T-helper 9 cell (primary cell): ENCODE data around the gene TENT5C.

Experiments used
- DNase-seq: peaks from one replicate; pipeline ENCODE4 v3.0.0-alpha.2; 2020

Gene TENT5C

DNA sequence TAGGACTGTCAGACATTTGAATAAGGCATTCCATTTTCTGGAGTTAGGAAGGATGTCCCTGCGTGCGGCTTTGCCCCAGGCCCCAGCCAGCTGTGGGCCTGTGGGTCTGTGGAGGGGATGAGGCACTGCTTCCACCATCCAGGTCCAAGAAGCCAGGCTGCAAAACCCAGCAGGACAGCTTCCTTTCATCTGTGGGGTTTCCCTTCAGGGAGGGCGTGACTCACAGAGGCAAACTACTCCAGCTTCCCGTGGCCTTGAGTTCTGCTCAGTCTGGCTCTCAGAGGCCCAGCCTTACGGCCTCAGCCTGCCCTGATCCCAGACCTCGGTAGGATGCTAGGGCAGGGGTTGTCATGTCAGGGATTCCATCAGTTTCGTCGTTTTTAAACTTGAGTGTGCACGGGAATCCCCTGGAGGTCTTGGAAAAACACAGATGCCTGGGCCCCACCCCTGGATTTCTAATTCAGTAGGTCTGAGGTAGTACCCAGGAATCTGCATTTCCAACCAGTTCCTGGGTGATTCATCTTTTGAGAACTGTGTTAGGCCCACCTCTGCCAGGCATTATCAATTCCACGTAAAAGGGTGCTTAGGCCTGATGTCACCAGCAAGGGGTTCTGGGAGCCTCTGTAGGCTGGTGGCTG is 32.3 kb upstream of the TENT5C start:
- no peak for DNase-seq

DNA sequence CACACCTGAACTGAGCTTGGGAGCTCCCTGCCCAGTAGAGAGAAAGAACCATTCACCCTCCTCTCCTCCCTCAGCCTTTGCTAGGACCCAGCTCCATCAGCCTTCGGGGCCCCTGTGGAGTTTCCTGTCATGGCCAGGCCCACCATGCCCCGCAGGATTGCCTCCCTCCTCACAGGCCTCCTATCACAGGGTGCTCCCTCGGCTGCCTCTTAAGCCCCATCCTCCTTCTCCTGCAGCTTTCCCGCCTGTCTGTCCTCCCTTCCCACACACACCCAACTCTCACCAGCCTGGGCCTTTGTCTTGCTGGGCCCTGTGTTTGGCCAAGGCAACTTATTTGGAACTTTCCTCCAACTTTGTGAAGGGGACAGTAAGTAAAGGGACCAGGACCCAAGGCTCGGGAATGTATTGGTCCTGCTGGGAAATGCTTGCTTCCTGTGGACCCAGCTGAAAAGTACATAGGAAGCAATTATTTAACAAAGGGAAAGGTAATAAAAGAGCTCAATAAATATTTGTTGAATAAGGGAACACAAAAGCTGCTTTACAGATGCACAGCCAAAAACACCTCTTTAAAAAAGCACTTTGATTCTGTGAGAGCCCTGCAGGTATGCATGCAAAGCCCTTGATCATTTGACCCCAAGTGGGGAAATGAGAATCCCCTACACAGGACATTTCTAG is 31.6 kb upstream of the TENT5C start:
- DNase-seq = no peak

DNA sequence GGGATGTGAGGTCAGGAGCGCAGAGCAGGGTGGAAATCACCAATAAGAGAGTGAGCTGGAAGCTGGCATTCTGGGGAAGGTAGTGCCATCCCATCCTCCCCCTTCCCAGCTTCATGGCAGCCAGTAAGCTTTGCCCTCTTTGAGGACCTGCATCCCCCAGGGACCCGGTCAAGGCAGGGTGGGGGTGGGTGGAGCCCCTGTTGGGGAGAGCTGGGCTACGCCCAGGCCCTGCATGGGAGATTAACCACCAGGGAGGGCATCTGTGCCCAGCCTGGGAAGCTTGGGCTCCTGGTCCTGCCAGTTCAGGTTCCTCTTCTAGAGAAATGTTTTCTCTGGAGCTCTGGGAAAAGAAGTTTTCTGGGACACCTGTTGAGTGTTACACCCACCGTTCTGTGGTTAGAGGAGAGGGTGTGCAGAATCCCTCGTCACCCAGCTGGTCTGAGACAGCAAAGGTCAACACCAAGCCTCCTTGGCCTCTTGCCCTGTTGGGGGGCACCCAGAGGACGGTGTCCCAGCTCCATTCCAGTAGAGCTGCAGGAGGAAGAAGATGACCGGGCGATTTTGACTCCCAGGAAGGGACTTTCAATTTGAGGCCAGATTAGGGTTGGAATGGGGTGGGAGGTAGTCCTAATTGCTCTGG is 30.1 kb upstream of the TENT5C start:
- no peak for DNase-seq

DNA sequence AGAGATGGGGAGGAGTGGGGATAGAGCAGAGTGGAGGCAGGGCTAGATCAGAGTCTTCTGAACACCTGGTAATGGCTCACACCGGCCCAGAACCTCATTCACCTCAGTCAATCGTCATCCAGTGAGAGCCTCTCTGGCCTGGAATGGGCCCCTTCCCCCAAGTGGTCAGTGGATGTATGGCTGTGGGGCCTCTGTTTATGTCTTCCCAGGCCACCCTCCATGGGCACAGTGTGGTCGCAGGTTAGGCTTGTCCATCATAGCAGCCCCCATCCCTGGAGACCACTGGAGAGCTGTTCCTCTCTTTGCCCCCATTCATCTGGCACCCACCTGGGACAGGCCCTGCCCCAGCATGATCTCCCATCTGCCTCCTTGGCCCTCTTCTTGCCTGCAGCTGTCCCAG is 29.6 kb upstream of the TENT5C start:
- no peak for DNase-seq

DNA sequence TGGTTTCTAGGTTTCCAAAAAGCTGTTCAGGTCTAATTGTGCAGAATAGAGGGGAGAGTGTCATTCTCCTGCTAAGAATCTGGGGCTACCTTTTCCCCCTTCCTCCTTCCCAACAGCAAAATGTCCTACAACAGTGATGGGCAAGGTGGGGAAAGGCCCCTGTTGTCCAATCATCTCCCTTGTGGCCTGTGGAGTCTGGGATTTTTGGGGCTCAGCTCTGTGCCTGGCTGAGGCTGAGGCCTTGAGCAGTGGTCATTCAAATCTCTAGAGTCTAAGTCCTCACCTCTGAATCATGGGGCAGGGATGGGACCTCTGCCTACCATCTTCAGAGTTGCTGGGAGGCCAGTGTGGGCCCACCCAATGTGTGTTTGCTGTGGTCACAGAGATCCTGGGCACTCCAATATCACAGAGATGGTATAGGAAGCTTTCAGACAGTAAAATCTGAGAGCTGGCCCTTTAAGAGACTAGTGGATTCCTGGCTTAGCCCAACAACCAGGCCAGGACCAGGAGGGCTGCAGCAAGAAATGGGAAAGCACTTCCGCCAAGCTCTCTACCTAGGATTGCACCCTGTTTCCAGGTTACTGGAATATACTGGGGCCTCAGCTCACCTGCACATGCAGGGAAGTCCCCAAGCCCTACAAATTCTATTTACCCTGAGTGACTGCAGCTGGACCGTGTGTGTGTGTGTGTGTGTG is 28.5 kb upstream of the TENT5C start:
- DNase-seq = no peak

DNA sequence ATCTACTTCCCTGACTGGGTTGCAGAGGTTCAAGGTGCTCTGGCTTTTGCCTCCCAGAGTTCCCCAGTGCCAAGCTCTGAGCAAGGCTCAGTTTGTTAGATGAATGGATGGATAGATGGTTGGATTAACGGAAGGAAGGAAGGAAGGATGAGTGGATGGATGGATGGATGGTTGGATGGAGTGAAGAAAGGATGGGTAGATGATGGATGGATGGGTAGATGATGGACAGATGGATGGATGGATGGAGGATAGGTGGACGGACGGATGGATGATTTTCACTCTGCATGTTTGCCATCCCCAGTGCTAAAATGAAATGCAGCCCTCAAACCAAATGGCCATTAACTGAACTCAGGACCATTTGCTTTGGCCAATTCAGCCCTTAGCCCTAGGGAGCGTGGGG is 27.4 kb upstream of the TENT5C start:
- no peak for DNase-seq

DNA sequence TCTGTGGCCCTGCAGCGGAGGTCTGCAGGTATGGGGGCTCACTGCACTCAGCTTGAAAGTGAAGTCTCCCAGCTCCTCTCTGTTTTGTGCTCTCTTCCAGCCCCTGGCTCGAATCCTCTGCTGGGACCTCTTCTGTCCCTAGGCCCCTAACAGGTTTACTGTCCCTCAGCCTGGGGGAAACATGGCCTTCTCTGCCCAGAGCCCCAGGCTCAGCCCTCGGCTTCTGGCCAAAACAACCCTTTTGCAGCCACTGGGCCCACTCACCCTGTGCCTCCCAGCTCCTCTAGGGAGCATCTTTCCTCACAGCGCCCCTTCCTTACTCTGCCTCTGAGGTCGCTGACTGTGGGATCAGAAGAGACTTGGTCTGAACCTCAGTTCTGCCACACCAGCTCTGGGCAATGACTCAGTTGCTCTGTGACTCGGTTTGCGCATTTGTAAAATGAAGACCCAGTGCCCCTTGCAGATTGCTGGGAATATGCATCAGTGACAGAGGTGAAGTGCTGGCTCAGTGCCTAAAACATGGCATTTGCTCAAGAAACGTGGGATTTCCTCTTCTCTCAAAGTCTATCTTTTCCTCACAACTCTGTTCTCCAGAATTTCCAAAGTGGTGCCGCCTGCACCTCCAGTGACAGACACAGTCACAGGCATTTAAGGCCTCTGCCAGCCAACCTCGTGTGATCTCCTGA is 26.5 kb upstream of the TENT5C start:
- DNase-seq = no peak

DNA sequence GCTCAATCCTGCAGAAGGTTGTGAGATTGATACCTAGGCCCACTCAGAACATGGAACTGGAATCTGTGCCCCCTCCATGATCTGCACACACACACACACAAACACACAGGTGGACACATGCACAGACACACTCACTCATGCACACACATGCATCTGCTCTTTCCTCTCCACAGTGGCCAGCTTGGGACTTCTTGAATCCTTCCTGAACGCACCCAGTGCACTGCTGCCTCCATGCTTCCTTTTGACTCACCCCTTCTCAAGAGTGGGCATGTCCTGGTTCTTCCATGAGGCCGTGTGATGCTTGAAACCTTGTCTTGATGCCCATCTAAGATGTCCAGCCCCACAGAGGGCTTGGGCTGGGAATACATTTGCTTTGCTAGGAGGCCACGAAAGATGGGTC is 25.4 kb upstream of the TENT5C start:
- no peak for DNase-seq

DNA sequence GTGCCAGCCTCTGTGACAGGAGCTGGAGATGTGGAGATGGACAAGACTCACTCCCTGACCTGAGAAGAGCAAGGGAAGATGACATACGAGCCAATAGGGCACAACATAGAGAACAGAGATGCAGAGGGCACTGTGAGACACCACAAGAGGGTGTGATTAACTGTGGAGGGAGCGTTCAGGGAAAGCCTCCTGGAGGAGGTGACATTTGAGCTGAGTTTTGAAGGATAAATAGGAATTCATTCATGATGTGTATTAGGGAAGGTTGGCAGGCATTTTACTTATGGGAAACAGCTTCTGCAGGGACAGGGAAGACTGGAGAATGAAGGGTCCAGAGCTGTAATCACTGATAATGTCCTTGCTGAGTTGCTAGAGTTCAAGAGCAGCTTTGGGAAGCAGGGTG is 25.0 kb upstream of the TENT5C start:
- DNase-seq = no peak

DNA sequence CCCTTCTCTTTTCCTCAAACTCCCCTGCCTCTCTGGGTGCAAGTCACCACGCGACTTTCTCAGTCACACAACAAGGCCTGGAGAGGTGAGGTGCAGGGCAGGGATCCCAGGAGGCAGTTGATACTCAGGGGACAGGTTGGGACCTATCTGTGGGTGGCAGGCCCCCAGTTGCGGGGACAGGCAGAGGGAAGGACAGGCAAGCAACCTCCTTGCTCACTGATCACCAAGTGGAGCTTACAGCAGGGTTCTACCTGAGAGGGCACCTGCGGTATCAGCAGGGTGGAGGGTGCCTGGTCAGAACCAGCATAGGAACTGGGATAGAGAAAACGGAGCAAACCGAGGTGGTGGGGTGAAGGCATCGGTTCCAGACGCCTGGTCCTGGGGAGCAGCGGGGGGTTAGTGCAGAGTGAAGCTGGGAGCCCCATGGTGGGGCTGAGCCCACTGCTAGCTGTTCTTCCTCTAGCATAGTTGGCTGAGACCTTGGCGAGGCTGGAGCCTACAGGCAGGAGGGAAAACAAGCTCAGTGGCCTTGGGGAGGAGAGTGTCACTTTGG is 24.4 kb upstream of the TENT5C start:
- no peak for DNase-seq

DNA sequence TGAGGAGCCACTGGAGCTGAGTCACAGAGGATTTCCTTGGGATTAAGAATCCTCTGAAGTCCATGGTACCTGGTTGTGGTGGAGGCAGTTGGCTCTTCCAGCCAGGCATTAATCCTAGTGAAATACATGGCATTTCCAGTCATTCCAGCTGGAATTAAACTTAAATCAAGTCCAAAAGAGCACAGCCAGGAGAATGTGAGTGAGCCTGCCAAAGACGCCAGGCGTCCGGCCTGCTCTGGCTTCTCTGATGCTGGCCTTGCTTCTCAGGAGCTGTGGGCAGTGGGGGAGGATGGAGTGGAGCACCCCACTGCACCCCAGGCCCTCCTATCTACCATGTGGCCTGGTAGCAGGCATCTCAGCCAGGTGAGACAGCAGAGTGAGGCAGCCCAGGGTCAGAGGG is 23.4 kb upstream of the TENT5C start:
- no peak for DNase-seq

DNA sequence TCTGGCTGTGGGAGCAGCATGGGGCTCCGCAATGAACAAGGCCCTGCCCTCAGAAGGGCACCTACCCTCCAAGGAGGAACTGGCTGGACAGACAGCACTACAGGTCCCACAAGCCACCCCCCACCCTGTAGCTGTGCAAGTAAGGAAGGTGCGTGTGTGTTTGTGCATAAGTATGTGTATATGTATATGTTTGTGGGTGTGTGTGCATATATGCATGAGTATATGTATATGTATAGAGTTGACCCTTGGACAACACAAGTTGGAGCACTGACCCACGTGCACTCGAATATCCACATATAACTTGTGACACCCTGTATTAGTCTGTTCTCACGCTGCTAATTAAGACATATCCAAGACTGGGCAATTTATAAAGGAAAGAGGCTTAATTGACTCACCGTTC is 22.6 kb upstream of the TENT5C start:
- no peak for DNase-seq

DNA sequence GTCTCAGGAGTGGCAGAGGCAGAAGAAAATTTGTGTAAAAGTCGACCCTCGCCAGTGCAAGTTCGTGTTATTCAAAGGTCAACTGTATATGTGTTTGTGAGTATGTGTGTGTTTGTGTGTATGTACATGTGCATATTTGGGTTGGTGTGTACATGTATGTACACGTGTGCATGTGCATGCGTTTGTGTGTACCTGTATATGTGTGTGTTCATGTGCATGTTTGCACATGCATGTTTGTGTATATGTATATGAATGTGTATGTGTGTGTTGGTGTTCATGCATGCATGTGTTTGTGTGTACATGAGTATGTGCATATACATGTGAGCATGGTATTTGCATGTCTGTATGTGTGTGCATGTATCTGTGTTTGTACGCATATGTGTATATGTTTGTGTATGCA is 21.7 kb upstream of the TENT5C start:
- no peak for DNase-seq

DNA sequence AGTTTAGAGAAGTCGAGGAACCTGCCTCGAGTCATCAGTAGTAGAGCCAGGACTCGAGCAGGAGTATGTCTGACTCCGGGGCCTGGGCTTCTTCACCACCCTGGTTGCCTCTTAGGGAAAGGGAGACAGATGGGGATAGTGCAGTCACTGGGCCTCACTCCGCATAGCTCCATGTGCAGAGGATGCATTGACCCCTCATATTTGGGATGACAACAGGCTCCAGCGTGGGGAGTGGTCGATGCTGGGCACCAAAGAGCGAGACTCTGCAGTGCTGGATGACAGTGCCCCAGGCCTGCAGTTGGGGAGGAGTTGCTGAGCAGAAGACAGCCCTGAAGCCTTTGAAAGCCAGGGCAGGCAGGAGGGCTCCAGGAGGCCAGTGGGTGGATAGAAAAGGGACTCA is 20.8 kb upstream of the TENT5C start:
- no peak for DNase-seq

DNA sequence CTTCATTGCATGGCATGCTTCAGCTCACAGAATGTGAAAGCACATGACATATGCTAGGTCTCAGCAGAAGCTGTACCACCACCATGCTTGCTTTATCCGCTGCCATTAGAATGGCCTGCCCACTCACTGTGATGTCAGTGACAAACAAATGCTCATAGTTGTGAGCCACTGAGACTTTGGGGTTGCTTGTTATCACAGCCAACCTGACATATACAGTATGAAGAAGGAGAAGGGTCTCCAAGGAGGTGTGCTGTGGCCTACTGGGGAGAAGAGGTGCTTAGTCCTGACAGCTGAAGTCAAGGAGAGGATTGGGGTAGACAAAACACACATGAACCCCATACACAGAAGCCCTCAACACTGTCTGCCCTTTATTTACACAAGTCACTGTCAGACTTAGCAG is 19.5 kb upstream of the TENT5C start:
- DNase-seq = no peak

DNA sequence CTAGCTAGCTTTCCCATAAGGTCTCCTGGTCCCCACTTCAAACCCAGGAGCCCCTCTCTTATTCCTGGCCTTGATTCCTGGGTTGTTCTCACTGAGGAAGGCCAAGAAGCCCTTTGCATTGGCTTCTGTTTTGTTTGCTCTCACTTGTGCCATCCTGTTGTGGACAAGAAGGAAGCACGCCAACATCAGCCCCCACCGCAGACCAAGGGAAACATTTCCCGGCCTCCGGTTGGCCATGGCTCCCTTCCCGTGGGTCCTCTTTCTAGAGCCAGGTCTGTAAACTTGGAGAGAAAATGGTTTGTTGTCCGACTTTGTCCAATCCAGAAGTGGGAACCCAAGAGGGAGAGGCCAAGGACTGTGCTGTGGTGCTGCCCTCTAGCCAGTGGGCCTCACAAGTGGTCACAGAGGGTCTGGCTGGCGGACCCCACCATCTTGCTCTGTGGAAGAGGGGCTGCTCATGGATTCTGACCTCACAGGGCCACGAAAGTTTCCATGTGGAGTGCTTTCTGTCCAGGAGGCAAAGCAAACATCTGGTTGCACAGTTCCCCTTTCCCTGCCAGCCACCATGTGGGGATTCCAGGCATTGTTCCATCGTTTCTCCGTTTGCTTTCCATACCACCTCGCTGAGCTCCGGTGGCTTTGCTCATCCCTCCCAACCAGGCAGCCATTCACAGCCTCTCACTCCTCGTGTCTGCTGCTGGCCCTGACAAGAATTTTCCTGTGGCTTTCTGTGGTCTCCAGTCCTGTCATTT is 18.9 kb upstream of the TENT5C start:
- no peak for DNase-seq

DNA sequence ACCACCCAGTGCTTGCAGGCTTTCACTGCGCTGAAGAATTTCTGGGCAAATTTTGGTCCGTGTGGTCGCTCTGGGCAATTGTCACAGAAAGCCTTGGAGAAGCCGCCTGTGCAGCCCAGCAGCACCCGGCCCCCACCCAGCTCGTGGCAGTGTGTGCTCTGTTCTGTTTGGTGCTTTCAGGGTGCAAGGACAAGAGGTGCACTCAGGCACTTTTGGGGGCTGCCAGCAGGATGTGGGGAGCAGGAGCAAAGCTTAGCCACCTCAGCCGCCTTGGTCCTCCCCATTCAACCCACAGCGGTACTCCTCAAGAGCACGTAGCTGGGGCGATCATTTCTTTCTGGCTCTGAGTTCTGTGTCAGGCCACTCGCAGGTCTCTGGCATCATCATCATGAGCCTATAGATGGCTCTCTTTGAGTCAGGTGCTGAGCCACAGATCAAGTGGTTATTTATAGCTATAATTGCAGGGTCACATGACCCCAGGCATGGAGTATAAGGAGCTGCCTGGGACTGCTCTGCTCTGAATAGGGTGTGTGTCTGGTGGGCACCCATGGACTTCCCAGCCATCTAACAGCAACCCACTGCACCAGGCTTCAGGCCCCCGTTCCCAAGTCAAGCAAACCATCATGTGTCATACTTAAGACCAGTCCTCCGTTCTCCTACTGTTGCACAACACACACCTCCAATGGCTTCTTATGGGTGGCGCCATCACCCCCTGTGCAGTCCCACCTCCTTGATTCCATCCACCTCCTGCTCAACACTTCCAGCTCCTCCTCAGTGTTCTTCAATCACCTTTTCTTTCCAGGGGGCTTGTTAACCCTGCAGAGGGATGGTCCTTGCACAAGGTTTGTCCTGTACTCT is 18.1 kb upstream of the TENT5C start:
- DNase-seq = no peak

DNA sequence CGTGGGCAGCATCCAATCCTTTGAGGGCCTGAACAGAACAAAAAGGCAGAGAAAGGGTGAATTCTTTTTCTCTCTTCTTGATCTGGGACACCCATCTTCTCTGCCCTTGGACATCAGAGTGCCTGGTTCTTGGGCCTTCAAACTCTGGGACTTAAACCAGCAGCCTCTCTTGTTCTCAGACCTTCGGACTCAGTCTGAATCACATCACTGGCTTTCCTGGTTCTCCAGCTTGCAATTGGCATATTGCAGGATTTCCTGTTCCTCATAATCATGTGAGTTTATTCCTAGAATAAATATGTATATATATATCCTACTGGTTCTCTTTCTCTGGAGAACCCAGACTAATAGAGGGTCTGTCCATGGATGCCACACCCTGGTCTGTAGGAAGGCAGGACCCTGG is 16.3 kb upstream of the TENT5C start:
- no peak for DNase-seq

DNA sequence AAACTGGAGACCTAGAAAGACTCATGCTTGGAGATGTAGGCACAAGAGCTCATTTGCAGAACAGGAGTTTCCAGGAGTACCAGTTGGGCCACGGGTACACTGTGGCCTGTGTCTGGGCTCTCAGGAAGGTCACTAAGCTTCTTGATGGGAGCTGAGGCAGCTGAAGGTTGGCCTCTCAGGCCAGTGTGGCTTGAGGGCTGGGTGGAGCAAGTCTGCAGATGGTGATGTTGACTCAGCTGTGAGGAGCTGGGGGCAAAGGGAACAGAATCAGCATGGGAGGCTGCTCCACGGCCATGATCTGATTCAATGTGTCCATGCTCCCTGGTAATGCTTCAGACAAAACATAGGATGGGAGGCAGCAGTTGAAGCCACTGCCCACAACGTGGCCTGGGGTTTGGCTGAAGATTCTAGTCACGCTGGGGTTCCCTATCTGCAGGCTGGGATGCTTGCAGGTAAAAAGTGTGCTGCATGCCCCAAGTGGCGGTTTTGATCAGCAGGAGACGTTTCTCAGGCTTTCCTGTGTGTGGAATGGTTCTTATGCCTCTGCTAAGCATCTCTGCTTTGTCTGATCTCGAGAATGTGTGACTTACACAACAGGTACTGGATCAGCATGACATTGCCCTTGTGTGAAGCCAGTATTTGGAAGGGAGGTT is 15.4 kb upstream of the TENT5C start:
- no peak for DNase-seq

DNA sequence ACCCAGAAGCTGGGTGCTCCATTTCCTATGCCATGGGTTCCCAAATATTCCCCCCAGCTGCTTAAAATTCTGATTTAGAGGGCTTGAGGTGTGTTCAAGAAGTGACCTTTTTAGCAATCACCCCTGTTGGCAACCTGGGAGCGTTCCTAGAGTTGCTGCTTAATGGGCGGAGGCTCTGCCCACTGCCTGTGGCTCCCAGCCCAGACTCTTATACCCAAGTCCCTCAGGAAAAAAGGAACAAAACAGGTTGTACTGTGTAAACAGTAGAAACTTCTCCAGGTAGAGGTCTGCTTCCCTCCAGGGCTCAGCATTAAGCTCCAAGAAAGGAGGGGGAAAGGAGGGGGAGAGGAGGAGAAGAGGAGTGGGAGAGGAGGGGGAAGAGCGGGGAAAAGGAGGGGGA is 14.6 kb upstream of the TENT5C start:
- no peak for DNase-seq

DNA sequence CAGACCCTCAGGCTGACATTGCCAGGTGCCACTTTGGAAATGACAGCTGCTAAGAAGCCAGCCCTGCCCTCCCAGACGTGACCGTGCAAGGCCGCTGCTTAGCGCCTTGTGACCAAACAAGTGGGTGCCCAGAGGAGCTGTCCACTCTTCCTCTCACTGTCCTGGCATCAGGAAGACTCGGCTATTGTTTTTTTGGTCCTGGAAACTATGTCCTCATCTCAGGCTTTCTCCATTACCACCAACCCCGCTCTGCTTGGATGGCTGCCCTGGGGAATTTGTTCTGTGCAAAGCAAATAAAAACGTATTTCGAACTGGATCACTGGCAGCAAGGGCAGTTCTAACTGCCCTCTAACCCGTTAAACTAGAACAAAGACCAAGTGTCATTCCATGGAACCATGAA is 13.7 kb upstream of the TENT5C start:
- DNase-seq = no peak
